NCI-H1092 treated with DMSO at 0.1 percent for 48 hours (cell line): ENCODE results near the gene PLEKHG2.
A peak's percentile ranks its signal among the peaks of the same experiment; 100 is the strongest.

Experiments used
- DNase-seq: peaks from one replicate; lab custom pipeline; 2025; lab: John Stamatoyannopoulos, UW

The PLEKHG2 gene

DNA sequence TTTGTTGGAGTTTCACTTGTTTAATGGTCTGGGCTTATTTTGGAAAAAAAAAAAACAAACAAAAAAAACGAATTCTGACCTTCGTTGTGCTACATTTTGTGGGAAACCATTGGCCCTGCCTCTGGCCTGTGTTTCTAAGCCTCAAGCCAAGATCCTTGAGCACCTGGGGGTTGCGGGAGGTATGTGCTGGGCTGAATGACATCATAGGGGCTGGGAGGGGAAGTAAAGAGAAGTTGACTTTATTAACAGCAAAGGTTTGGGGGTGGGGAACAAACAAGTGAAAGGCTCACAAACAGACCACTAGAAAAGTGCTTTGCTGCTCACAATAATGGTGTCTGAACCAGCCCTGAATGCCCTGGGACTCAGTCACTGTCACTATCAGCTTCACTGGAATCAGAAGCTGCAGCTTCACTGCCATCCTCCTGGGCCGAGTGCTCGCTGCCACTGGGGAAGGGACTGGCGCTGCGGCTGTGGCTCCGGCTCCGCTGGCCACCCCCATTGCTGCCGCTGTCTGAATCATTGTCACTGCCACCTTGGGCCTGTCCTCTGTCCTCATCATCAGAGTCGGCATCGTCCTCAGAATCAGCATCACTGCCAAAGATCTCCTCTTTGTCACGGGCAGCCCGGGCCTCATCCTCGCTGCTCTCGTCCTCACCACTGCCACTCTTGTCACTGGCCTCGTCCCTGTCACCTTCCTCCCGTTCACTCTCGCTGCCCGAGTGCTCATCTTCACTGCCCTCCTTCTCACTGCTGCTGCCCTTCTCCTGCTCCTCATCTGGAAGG is 26.6 kb upstream of the PLEKHG2 start:
- DNase-seq: no peak

DNA sequence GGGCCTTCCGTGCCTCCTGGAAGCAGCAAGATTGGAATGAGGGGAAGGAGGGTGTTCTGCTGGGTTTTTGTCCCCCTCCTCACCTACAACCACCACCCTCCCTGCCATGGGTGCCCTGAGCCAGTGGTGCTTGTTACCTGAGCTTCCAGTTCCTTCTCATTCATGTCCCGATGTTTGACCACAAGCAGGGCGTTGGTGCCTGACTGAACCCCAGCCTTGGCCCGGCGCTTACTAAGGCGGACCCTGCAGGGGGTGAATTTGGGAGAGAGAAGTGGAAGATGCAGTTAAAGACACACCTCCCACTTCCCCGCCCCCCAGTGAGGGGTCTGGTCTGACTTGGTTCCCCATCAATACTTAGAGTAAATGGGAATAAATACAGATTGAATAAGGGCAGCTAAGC is 25.9 kb upstream of the PLEKHG2 start:
- no peak for DNase-seq

DNA sequence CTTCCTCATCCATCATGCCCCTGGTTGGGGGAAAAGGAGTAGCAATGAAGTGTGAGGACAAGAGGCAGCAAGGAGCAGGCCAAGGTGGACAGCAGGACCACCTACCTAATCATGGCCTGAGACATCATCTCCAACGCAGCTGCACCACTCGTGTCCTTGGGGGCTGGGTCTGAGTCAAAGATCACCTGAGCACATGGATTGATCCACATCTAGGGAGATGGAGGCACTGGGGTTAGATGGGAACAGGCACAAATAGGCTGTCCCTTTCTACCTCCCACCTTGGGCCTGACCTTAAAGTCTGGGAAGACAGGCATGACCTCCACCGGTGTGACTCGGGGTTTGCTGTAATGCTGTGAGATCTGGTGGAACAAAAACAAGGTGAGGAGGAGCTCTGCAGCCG is 23.8 kb upstream of the PLEKHG2 start:
- no peak for DNase-seq

DNA sequence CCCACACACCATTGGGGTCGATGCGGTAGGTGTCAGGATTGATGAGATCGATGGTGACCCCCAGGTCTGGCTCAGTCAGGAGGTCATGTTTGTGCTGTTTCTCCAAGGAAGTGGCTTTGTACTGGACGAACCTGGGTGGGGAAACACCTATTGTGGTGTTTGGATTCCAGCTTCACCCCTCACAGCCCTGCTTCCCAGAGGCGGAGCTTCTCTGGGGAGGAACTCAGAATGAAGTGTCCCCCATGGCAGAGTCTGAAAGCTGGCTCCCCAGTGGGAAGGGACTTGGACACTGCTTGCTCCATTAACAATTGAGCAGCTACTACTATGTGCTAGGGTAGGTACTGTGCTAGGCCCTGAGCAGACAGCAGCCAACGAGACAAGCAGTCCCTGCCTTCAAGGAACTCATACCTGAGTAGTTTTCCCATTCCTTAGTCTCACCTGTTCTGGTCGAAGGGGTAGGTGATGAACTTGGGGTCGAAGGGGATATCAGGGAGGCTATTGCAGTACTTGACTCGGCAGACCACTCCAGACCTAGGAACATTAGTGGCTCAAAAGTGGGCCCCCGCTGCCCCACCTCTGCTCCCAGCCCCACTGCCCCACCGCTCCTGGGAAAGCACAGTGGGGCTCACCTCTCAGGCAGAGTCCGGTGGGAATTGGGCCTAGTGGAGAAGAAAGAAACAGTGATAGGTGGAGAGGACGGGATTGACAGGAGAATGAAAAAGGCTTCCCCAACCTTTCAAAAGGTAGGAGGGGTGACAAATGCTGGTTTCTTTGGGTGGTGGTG is 22.6 kb upstream of the PLEKHG2 start:
- no peak for DNase-seq

DNA sequence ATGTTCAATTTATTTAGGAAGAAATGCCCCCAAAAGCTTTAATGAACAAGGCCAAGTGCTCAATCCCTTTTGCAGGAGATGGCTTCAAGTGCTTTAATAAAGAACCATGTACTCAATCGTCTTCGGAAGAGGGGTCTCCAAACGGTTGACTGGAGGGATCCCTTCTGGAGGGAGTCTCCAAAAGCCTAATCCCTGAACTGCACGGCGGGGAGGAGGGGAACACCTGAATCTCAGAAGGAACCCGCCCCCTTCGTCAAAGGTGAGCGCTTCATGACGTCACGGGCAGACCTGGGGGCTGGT is 22.1 kb upstream of the PLEKHG2 start:
- no peak for DNase-seq

DNA sequence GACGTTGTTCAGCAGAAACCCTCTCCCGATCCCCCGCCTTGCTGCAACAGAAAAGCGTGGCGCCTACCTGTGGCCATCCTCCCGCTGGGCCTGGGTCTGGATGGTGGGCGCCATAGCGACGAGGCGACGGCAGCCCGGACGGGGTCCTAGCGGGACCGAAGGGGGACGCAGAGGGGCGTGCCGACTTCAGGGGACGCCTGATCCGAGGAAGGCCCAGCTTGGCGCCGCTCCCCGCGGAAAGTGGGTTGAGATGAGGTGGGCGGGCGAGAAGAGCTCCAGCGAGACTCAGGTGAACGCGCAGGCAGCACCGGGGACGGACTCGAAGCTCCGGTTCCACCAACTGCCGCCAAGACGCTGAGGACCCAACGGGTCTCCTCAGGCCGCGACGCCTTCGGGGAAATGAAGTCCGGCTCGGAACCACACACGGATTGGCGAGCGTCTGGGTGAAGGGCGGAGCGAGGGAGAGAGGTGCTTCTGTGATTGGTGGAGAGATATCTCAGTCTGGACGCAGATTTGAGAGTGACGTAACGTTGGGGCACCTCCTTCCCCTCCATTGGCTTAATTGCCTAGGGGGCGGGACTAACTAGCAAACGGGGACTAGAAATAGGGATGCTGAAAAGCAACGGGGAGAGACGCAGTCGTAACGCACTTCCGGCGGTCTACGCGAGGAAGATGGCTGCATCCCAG is 21.6 kb upstream of the PLEKHG2 start, which contains the start of the genes MED29 and PAF1:
Gene MED29 (plus strand): TSS at position 628 of the 687 bp plus-strand sequence. CDS start 45 bp downstream, at position 673.
Gene PAF1 (minus strand): TSS at position 356 of the 687 bp plus-strand sequence. CDS start 242 bp downstream, at position 114.
- peak; percentile 99 for DNase-seq

DNA sequence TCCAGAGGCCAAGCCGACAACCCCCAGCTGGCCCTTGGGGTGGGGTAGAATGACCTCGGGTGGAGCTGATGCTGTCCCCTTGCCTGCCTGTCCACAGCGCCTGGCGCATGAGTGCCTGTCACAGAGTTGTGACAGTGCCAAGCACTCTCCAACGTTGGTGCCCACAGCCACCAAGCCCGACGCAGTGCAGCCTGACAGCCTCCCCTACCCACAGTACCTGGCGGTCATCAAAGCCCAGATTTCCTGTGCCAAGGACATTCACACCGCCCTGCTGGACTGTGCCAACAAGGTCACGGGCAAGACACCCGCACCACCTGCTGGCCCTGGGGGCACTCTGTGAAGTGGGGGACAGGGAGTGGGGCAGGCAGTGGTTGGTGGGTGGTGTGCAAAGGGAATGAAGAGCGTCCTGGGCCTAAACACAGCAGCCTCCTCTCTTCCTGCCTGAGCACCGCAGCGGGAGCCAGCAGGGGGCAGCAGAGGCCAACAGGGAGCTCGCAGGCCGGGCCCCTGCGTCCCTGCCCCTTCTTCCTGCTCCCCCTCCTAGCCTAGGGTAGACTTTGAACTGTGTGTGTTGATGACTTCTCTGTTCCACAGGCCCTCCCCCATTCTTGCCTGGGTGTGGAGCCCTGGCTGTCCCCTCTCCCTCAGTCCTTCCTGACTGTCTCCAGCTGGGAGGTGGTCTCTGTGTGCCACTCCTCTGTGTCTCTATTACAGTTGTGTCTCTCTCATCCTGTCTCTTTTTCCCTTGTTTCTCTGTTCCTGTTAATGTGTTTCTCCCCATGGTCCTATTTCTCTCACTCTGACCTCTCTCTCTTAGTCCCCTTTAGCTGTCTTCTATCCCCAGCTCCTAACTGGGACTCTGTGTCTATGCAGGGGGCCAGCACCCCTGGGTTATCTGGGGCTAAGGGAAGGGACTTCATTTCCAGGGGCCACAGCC is 14.8 kb upstream of the PLEKHG2 start:
- peak; percentile 4 for DNase-seq

DNA sequence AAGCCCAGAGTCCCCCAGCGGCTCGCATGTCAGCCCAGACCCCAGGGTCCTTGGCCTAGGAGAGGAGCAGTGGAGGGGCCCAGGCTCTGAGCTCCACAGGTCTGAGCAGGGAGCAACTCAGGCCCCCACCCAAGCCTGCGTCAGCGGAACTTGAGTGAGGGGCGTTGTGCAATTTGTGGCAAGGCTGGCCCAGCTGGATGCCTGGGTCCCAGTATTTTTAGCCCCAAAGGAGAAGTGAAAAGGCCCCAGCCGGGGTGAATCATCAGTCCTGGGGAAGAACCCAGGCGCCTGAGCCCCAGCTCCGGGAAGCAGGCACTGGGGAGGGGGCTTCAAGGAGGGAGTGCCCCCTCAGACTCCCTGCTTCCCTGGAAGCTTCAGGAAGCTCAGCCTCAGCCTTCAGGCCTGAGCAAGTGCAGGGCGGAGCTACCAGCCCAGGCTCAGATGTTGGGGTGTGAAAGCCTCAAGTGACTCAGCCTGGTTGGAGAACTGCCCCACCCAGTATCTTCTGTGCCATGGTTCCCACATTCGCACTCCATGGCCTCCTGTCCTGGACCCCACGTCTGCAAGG is 14.1 kb upstream of the PLEKHG2 start:
- DNase-seq: no peak

DNA sequence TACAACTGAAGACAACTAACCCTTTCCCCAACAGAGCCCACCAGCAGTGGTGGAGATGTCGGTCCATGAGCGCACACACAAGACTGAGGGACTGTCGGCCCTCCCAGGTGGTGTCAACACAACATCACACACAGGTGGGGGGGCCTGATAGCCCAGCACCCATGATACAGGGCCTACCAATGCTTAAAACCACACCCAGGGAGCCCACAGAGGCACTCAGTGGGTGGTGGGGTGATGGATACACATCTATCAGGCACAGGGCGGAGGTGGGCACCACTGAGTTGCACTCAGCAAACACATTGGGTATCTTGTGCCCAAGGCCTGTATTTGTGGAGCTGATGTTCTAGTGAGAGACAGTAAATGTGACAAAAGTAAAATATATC is 12.8 kb upstream of the PLEKHG2 start:
- no peak for DNase-seq

DNA sequence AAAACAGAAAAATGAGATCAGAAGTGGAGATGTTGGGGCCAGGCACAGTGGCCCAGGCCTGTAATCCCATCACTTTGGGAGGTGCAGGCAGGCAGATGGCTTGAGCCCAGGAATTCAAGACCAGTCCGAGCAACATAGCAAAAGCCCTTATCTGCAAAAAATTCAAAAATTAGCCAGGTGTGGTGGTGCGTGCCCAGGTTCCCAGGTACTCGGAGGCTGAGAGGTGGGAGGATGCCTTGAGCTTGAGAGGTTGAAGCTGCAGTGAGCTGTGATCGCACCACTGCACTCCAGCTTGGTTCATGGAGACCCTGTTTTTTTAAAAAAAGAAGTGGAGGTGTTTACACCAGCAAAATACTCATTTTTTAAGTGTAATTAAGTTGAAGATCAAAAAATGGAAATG is 12.4 kb upstream of the PLEKHG2 start:
- no peak for DNase-seq

DNA sequence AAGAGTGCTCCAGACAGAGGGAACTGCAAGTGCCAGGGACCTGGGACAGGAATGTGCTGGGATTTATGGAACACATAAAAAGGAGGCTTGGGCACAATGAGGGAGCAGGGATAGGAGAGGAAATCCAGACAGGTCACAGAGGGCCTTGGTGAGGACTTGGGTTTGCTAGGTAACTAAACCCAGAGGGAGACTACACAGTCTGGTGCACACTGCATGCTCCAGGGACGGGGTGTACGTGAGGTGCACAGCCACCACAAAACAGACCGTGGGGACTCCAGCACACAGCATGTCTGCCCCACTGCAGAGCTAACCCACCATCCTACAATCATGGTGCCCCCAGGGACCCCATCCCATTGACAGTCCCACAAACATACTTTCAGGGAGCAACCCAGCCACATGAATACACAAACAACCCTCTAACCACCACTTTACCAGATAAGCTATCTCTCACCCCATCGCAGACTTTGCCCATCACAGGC is 11.4 kb upstream of the PLEKHG2 start:
- no peak for DNase-seq

DNA sequence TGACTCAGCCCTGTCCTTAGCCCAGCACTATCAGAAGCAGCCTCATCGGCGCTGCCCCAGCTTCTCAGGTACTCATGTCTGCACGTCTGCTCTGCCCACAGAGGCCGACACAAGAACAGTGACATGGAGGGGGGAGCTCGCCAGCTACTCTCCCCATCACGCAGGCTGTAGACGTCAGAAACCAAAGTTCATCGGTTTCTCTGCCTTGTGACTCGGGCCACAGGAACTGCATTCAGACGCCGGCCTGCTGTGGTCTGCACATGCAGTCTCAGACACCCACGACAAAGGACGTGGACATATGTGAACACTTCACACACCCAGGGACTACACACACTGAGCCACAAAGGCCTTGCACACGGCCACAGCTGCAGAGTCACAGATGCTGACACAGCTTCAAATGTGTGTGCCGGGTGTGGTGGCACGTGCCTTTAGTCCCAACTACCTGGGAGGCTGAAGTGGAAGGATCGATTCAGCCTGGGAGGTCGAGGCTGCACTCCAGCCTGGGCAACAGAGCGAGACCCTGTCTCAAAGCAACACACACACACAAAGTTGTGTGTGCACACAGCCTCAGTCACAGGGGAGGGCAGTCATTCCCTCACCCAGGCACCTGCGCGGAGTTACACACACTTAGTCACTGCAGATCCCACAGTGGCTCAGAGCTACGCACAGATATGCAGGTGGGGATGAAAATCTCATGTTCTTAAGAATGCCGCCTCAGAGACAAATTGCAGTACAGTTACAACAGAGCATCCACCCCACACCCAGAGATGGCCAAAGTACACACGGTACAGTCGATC is 10.7 kb upstream of the PLEKHG2 start:
- no peak for DNase-seq

DNA sequence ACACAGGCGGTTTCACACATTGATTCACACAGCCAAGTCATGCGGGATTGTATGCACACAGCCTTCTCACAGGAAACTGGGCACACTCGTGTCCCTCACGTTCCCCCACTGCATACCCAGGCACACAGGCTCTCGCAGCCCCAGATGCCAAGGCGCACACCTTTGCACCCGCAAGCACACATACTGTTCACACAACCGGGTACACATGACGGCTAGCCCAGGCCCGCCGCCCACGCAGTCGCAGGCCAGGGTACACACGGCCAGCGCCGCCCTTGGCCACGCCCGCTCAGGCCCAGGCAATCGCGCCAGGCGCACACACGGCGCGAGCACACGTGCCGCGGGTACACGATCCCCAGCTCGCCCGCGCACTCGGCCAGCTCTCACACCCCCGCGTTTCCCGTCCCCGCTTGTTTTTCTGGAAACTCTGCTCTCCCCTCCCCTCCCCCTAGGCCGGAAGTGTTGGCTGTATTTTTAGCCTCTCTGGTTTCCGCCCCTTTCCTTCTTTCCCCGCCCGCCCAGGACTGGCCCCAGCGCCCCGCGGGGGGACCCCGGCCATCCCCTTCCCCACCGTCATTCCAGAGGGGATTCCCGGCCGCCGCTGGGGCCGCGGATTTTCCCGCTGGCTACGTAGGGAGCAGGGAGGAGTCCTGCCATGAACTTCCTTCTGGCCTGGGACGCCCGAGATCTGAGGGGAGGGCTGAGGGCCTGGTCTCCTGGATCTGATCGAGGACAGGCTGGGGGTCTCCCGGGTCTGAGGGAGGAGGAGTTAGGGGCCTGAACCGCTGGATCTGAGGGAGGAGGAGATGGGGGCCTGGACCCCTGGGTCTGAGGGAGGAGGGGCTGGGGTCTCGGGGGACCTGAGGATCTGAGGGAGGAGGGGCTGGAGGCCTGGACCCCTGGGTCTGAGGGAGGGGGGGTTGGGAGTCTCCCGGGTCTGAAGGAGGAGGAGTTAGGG is 9.8 kb upstream of the PLEKHG2 start:
- DNase-seq: peak; percentile 7

DNA sequence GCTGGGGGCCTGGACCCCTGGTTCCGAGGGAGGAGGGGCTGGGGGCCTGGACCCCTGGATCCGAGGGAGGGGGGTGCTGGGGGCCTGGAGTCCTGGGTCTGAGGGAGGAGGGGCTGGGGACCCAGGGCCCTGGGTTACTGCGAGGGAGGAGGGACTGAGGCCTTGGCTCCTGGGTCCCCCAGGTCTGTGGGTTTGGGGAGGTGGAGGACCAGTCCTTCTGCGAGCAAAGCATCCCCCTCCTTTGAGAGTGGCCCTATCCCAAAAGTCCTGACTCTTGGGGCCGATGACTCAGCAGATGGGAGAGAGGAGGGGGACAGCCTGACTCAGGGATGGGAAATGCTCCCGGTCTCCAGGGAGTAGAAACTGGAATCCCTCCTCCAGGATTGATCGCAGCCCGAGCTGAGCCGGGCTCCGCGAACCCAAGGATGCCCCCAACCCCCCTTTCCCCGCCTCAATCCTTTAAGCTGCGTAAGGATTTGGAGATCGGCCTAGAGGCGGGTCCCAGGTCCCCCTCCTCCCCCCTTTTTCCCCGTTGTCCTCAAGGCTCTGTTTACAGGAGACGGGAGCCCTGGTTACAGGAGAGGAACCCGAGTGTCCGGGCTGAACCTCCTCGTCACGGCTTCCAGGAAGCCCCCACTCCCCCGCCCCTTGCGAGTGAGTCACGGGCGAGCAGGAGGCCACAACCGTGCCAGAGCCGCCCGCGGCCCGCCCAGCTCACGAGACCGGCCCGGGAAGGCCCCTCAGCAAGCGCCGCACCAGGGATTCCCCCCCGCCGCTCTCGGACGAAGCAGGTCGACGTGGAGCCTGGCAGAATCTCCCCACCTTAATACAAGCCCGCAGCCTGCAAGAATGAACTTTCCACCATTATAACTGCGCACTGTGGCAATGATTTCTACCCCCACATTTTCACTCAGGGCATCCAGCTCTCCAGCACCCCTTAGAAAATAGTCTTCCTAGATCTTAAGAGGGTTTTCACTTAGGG is 8.8 kb upstream of the PLEKHG2 start:
- peak; percentile 2 for DNase-seq

DNA sequence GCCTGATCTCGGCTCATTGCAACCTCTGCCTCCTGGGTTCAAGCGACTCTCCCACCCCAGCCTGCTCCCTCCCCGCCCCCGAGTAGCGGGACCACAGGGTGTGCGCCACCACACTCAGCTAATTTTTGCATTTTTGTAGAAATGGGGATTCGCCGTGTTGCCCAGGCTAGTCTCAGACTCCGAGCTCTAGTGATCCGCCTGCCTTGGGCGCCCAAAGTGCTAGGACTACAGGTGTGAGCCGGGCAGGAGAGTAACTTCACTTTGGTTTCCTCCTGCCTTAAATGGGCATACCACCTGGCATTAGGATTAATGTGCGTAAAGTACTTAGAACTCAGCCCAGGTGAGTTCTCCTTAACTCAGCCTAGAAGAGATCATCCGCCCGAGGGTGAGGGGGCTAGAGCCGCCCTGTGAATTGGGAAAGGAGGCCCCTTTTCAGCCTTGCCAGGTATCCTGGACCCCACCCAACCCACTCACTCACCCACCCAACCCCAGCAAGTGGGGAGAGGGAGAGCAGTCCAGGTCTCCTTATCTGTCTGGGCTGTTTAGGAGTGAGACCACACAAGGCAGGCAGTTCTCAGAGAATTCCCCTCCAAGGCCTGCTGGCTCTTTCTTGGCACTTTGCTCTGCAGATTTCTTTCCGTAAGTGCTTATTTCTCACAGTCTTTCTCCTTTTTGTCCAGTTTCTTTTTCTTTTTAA is 7.1 kb upstream of the PLEKHG2 start:
- no peak for DNase-seq

DNA sequence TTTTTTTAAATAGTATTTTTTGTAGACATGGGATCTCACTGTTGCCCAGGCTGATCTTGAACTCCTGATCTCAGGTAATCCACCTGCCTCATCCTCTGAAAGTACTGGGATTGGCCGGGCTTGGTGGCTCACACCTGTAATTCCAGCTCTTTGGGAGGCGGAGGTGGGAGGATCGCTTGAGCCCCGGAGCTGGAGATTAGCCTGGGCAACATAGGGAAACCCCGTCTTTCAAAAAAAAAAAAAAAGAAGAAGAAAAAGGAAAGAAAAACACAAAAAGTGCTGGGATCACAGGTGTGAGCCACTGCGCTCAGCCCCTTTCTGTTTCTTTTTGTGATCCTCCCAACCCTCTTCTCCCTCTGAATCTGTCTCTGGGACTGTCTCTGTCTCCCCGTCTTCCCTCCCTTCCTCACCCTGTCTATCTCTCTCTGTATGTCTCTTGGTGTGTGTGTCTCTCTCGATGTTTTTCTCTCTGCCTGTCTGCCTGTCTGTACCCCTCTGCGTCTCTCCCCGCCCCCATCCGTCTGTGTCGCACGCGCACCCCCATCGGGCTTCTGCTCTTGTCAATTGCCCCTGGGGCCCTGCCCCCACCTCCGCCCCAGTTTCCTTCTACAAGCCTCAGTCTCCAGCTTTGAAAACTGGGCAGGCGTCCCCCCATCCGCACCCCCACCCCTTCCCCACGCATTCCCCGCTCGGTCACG is 6.4 kb upstream of the PLEKHG2 start:
- DNase-seq: no peak
